ENCODE data around the gene ABHD1.
"Not testable (repeated sequence)": the region's sequence is repeated elsewhere in the genome, so short reads cannot be mapped to it uniquely, and the experiment has no call there.

ABHD1 gene

DNA sequence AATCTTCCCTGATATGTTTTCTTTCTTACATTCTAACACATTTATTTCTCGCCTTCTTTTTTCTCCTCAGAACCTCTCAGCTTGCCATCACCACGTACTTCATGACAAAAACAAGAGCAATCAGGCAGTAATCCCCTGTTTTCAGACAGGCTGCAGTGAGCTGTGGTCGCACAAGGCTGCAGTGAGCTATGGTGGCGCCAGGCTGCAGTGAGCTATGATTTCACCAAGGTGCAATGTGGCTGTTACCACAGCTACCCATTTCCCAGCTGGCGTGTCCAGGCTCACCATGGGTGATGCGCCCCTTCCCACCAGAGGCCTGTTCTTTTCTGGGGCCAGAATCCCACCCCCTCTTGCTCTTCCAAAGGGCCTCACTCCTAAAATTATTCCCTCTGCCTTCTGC is 51.0 kb downstream of the ABHD1 start:
- no peak for DNase-seq

DNA sequence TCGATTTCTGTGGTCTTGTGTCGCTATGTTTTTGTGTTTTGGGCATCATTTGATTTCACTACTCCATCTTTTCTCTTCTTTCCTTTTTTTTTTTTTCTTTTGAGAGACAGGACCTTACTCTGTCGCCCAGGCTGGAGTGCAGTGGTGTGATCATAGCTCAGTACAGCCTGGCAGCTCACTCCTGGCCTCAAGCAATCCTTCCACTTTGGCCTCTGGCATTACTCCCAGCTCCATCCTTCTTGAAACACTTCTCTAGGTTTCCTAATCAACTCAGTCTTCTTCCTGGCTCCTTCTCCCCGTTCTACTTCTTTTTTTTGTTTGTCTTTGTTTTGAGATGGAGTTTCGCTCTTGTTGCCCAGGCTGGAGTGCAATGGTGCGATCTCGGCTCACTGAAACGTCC is 51.7 kb downstream of the ABHD1 start:
- DNase-seq, result no peak

DNA sequence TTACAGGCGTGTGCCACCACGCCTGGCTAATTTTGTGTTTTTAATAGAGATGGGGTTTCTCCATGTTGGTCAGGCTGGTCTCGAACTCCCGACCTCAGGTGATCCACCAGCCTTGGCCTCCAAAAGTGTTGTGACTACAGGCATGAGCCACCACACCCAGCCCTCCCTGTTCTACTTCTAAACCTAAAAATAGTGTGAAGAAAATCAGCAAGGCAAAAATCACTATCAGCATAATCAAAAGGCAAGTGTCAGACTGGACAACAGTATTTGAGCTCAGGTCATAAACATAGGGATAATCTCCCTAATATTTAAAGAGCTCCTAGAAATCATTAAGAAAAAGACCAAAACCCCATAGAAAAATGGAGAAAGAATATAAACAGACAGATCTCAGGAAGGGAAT is 52.2 kb downstream of the ABHD1 start:
- not testable (repeated sequence) for DNase-seq

DNA sequence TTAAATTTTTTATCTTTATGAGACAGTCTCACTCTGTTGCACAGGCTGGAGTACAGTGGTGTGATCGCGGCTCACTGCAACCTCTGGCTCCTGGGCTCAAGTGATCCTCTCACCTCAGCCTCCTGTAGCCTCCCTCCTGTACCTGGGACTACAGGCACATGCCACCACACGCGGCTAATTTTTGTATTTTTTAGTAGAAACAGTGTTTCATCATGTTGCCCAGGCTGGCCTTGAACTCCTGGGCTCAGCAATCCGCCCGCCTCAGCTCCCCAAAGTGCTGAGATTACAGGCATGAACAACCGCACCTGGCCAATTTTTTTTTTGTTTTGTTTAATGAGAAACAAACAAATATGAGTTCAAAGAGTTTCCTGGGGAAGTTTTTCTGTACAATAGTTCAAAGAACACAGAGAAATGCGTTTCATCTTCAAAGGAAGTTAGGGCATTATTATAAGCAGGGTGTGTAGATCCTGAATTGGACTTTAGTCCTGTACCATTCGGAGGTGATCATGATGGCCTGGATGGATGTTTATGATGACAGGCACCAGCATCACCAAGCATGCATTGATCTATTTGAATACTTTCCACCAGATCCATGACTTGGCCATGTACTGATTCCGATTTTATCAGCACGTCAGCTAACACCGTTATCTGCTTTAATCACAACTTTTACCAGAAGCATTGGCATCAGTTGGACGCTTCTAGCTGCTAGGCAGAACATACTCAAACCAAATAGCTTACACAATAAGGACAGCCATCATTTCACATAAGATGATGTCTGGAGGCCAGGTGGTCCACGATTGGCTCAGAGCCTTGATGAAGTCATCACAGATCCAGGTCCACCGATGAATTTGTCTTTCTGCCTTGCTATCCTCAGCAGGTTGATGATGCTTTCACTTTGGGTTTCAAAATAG is 54.1 kb downstream of the ABHD1 start:
- no peak for DNase-seq

DNA sequence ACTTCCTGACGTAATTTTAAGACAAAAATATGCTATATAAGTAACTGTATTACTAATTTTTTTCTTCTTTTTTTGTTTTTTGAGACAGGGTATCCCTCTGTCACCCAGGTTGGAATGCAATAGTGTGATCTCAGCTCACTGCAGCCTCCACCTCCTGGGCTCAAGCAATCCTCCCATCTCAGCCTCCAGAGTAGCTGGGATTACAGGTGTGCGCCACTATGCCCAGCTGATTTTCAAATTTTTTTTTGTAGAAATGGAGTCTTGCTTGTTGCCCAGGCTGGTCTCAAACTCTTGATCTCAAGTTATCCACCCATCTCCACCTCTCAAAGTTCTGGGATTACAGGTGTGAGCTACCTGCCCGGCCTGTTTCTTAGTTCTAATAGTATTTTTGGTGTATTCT is 54.9 kb downstream of the ABHD1 start:
- no peak for DNase-seq

DNA sequence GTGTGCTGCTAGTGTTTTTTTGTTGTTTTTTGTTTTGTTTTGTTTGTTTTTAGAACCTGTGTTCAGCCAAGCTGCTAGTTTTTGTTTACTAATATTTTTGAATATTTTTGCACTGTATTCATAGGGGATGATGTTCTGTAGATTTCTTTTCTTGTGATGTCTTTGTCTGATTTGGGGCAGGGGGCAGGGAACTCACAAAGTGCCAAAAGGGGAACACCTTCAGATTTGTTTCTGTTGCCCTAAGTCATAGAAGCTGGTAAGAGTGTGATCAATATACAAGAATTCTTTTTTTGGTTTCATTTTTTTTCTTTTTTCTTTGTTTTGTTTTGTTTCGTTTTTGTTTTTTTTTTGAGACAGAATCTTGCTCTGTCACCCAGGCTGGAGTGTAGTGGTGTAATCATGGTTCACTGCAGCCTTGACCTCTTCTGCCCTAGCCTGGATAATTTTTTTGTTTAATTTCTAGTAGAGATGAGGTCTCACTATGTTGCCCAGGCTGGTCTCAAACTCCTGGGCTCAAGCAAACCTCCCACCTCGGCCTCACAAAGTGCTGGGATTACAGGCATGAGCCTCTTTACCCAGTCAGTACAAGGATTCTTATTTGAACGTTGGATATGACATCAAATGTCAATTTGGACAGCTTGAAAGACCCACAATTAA is 55.9 kb downstream of the ABHD1 start:
- no peak for DNase-seq
